Measurements from ENCODE around the gene MLIP.

GRCh38 chr6:54222217-54222616, 111.0 kb downstream of the MLIP start:
- TF ChIP-seq CTCF (IDR thresholded peaks at IDR 0.05) (no peak), POLR2A (IDR thresholded peaks at IDR 0.05) (no peak)

All from lower leg skin (tissue), 3 donors.